Breast epithelium (tissue), 3 donors: Measurements from ENCODE around the gene MYH9.
A peak's percentile ranks its signal among the peaks of the same experiment; 100 is the strongest.

Experiments used
- CTCF ChIP-seq, 3 donors: fragments of 450-650 bp; IDR thresholded peaks; one replicate each; pipeline ENCODE4 v1.5.1; 2016 to 2017; ENCODE audit warnings: antibody characterized with exemption in 3 of 3, mild to moderate bottlenecking in 3 of 3, moderate library complexity in 3 of 3
- POLR2A ChIP-seq: fragments of 450-650 bp; IDR thresholded peaks from one replicate; pipeline ENCODE4 v1.6.1; 2016; ENCODE audit warnings: antibody characterized with exemption, mild to moderate bottlenecking, moderate library complexity
- POLR2AphosphoS5 ChIP-seq, 3 donors: sonication (generic); formaldehyde crosslinking; IDR thresholded peaks; one replicate each; pipeline ENCODE4 v1.6.1; 2017; ENCODE audit warnings: antibody characterized with exemption in 3 of 3

GRCh38 chr22:36365020-36365411, 22.8 kb downstream of the MYH9 start:
- TF ChIP-seq CTCF (IDR thresholded peaks at IDR 0.05) (no peak), POLR2A (no peak), POLR2AphosphoS5 (IDR thresholded peaks at IDR 0.05) (peak; percentile 11 to 49 (median 47))
